Vagina (tissue), 2 donors: ENCODE results near the gene SCAANT1. TPM values are rescaled to one million over a fixed set of nuclear protein-coding genes. Genes with fewer than 3 reads are reported as not detected.

Experiments used
- DNase-seq, 2 donors: peaks; one replicate each; pipeline ENCODE4 v3.0.0-alpha.2; 2017; ENCODE audit errors: extremely low spot score in 2 of 2
- H3K27ac ChIP-seq: fragments of 200-600 bp; sonication (generic); one replicate; pipeline ENCODE4 v1.5.1; 2019
- H3K27me3 ChIP-seq: fragments of 200-600 bp; sonication (generic); one replicate; pipeline ENCODE4 v1.5.1; 2019
- H3K36me3 ChIP-seq, 2 donors: fragments of 200-600 bp; sonication (generic); one replicate each; pipeline ENCODE4 v1.5.1; 2017 to 2019
- H3K4me1 ChIP-seq: fragments of 200-600 bp; sonication (generic); one replicate; pipeline ENCODE4 v1.5.1; 2019
- H3K4me3 ChIP-seq, 2 donors: fragments of 200-600 bp; sonication (generic); 1 replicate in 1 of 2; 2 replicates in 1 of 2; pipeline ENCODE4 v1.5.1; 2016 to 2019
- H3K9me3 ChIP-seq: fragments of 200-600 bp; sonication (generic); one replicate; pipeline ENCODE4 v1.5.1; 2019
- POLR2A ChIP-seq, 2 donors: fragments of 450-650 bp; IDR thresholded peaks; one replicate each; pipeline ENCODE4 v1.6.1; 2017; ENCODE audit warnings: antibody characterized with exemption in 2 of 2, mild to moderate bottlenecking in 2 of 2, moderate library complexity in 2 of 2
- POLR2AphosphoS5 ChIP-seq, 2 donors: sonication (generic); formaldehyde crosslinking; IDR thresholded peaks; one replicate each; pipeline ENCODE4 v1.9.0; 2017; ENCODE audit warnings: antibody characterized with exemption in 2 of 2, mild to moderate bottlenecking in 2 of 2, low read depth in 1 of 2; ENCODE audit not compliant: insufficient read depth in 1 of 2
- intact Hi-C: fragments of 100-400 bp; cut with DNase I; formaldehyde crosslinking; loops from one replicate; pipeline ENCODE4 v1.15.1; 2023
- total RNA-seq: library from RNA; depleted of rRNA; stranded (reverse); fragments of >200 nt; gene quantifications from one replicate; pipeline ENCODE4 v1.2.3, GENCODE V29; 2016
- TF ChIP-seq, protein P1 (sequence below), 3 experiments: fragments of 450-650 bp in 2 of 3; fragments of 200-600 bp in 1 of 3; sonication (generic) in 1 of 3; IDR thresholded peaks; one replicate each; pipeline ENCODE4 v1.5.1; 2017 to 2019; ENCODE audit warnings: antibody characterized with exemption in 3 of 3, mild to moderate bottlenecking in 2 of 3, moderate library complexity in 2 of 3

The SCAANT1 gene
- total RNA-seq, 1 donor from 2014 or later, result not detected

DNA sequence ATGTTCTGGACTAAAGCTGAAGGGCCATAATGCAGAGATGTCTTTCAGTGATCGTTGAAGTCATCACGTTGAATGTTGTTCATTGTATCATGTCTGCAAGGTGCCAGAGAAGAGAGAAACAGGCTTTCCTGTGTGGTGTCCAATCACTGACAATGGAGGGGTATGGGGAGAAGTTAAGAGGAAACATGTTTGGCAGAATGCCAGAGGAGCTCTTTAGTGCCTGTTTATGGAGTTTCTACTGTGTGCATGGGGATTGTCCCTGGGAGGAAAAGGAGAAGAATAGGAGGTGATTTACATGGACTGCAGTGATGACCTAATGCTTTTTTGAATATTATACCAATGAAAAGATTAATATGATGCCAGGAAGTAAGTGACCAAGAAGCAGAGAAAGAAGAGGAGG lies 11.7 kb downstream of the SCAANT1 start:
- DNase-seq, result no peak
- no peak overlapping the region for H3K27ac ChIP-seq
- intact Hi-C loops, result no loop called here
- H3K4me1 ChIP-seq, result peaks cover 11% of the 10 kb centered on the region
- H3K9me3 ChIP-seq, result no peaks in the 10 kb centered on the region
- TF ChIP-seq, protein P1, sequence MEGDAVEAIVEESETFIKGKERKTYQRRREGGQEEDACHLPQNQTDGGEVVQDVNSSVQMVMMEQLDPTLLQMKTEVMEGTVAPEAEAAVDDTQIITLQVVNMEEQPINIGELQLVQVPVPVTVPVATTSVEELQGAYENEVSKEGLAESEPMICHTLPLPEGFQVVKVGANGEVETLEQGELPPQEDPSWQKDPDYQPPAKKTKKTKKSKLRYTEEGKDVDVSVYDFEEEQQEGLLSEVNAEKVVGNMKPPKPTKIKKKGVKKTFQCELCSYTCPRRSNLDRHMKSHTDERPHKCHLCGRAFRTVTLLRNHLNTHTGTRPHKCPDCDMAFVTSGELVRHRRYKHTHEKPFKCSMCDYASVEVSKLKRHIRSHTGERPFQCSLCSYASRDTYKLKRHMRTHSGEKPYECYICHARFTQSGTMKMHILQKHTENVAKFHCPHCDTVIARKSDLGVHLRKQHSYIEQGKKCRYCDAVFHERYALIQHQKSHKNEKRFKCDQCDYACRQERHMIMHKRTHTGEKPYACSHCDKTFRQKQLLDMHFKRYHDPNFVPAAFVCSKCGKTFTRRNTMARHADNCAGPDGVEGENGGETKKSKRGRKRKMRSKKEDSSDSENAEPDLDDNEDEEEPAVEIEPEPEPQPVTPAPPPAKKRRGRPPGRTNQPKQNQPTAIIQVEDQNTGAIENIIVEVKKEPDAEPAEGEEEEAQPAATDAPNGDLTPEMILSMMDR (IDR thresholded peaks at IDR 0.05), result no peak
- TF ChIP-seq POLR2AphosphoS5 (IDR thresholded peaks at IDR 0.05; ENCODE audit: insufficient read depth in 1 of 2, low read depth in 1 of 2) (no peak), POLR2A (IDR thresholded peaks at IDR 0.05) (no peak)
- no peaks in the 10 kb centered on the region for H3K27me3 ChIP-seq
- peaks cover 0 to 5% of the 10 kb centered on the region in 2 donors for H3K36me3 ChIP-seq
- no peak overlapping the region for H3K4me3 ChIP-seq

DNA sequence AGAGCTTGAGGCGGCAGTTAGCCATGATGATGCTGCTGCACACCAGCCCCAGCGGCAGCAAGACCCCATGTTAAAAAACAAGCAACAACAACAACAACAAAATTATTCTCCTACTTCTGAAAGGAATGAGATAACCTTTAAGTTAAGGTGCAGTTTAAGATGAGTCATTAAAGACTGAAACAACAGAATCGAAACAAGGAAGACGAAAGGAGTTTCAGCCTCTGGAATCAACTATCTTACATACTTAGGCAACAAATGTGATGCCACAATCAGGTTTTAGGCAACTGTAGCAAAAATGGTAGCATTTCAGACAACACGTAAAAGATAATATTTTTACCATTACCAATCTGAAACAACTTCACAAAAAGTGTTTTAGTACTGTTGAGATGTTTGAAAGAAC lies 12.2 kb downstream of the SCAANT1 start:
- TF ChIP-seq, protein P1 (IDR thresholded peaks at IDR 0.05), result no peak
- TF ChIP-seq POLR2A (IDR thresholded peaks at IDR 0.05), result no peak
- no peak for TF ChIP-seq POLR2AphosphoS5 (IDR thresholded peaks at IDR 0.05; ENCODE audit: insufficient read depth in 1 of 2, low read depth in 1 of 2)
- intact Hi-C loops, result no loop called here
- no peak for DNase-seq
- H3K36me3 ChIP-seq, result peaks cover 0 to 5% of the 10 kb centered on the region in 2 donors
- no peak overlapping the region for H3K27ac ChIP-seq
- H3K4me1 ChIP-seq, result peaks cover 14% of the 10 kb centered on the region
- no peaks in the 10 kb centered on the region for H3K9me3 ChIP-seq
- no peaks in the 10 kb centered on the region for H3K27me3 ChIP-seq
- no peak overlapping the region for H3K4me3 ChIP-seq

DNA sequence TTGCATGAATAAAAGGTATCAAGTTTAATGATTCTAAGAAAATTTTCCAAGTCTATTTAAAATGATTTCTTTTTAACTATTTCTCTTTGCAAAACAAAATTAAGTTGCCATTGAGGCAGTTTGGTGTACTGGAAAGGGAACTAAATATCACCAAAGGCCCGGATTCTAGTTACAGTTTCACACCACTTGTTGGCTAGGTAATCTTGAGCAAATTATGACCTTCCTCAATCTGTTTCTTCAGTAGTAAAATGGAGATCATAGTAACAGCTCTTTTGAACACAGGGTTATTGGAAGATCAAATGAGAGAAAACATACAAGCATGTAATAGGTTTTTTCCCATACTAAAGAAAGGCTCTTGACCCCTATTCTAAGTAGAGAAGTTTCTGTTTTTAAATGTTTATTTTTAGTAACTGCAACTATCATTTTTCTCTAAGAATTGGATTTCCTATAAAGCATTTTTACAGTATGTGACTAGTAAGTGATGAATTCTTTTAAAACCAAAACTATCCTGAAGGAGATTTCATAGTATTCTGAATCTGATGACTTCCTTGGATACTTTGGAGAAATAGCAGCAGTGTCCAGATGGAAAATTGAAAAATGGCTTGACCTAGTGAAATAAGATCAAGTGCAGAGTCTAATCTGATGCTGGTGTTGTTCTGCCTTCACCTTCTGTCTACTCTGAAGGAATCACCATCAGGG lies 15.7 kb downstream of the SCAANT1 start:
- H3K27me3 ChIP-seq, result no peaks in the 10 kb centered on the region
- intact Hi-C loops, result no loop called here
- DNase-seq, result no peak
- H3K4me1 ChIP-seq, result peaks cover 14% of the 10 kb centered on the region
- TF ChIP-seq POLR2AphosphoS5 (IDR thresholded peaks at IDR 0.05; ENCODE audit: insufficient read depth in 1 of 2, low read depth in 1 of 2) (no peak), POLR2A (IDR thresholded peaks at IDR 0.05) (no peak)
- TF ChIP-seq, protein P1 (IDR thresholded peaks at IDR 0.05), result no peak
- no peaks in the 10 kb centered on the region for H3K9me3 ChIP-seq
- no peak overlapping the region for H3K27ac ChIP-seq
- H3K4me3 ChIP-seq, result no peak overlapping the region
- H3K36me3 ChIP-seq, result peaks cover 0 to 5% of the 10 kb centered on the region in 2 donors

DNA sequence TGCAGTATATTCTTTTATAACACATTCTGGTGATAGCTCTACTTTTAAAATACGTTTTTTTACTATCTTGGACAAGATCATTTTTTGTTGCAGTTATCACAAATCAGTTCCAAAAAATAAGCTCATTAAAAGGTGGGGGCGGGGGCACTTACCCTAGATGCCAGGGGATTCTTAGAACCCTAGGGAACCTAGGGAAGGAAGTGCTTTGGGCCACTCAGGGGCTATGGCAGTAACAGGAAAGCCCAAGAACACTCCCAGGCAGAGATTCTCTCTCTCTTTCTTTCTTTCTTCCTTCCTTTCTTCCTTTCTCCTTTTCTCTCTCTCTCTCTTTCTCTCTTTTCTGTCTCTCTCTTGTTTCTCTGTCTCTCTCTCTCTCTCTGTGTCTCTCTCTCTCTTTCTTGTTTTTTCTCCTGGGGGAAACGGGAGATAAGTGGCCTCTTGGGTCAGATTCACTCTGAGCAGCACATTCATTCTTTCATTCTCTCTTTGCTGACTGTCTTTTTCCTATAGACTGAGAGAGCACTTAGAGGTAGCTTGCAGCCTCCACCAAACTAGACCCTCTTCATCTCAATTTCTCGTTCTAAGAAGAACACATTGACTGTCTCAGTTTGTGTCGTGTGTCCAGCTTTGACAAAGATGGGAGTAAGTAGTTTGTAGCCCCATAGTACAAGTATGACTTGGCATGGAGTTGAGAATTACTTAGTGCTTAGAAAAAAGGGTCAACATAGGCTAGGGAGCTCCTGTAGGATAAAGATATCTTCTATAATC lies 16.6 kb downstream of the SCAANT1 start:
- Histone ChIP-seq H3K36me3 (peaks cover 0 to 5% of the 10 kb centered on the region in 2 donors), H3K9me3 (no peaks in the 10 kb centered on the region), H3K27me3 (no peaks in the 10 kb centered on the region), H3K27ac (no peak overlapping the region), H3K4me3 (no peak overlapping the region), H3K4me1 (peaks cover 14% of the 10 kb centered on the region)
- TF ChIP-seq, protein P1 (IDR thresholded peaks at IDR 0.05), result no peak
- TF ChIP-seq POLR2AphosphoS5 (IDR thresholded peaks at IDR 0.05; ENCODE audit: insufficient read depth in 1 of 2, low read depth in 1 of 2) (no peak), POLR2A (IDR thresholded peaks at IDR 0.05) (no peak)
- intact Hi-C loops, result no loop called here
- no peak for DNase-seq
